ENCODE data around the gene DKK1. TPM values are rescaled to one million over a fixed set of nuclear protein-coding genes. Genes with fewer than 3 reads are reported as not detected.
A peak's percentile ranks its signal among the peaks of the same experiment; 100 is the strongest.

DKK1 gene
- total and polyA plus RNA-seq, 2 of the 4 experiments (the other 2 are of a cell fraction): 97.6 to 116 TPM

DNA sequence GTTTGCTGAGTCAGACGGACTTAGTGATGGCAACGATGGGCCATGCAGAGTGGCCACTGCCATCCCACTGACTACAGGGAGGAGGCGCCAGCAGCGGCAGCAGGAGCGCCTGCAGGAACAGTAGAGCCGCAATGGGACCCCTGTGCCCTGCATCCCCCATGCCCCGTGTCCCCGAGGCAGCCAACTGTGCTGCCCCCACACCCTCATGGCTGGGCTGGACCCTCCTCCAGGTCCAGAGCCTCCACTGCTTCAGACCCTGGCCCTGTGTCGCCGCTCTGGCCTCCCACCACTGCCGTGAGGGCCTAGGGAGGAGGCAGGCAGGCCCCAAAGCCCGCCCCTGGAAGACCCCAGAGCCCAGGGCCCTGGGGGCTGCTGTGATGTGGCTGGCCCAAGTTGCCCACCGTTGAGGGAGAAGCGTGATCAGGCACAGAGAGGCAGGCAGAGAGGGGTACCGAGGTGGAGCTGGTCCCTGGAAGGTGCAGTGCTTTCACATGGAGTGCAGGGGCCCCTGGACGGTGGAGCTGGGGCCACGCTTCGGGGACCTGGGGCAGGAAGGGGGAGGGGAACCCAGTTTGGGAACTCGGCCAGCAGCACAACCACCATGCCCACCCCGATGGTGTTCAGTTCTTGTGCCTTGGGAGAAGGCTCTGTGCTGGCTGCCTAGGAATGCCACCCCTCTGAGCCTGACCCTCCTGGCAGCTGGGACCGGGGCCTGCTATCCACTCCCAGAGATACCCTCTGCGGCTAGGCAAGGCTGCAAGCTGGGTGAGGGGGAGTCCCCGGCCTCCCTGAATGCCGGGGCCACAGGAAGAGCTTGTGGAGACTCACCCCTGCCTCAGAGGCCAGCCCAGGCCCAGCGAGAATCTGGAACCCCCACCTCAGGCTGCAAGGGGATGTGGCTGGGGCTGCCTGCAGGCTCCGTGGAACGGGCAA lies 32.6 kb downstream of the DKK1 start:
- POLR2A ChIA-PET (ENCODE audit: unreplicated experiment): no interaction called here
- Histone ChIP-seq H3K4me1 (ENCODE audit: control insufficient read depth, insufficient read depth, low read length) (no peaks in the 10 kb centered on the region), H2BK20ac (ENCODE audit: low read depth, low read length) (no peak overlapping the region), H3K56ac (ENCODE audit: extremely low read depth, insufficient read depth, low read length) (no peak overlapping the region), H2AFZ (replicated peaks; ENCODE audit: low read length, poor library complexity) (peak overlapping the region; percentile 32), H3K4me2 (ENCODE audit: low read depth, low read length) (no peak overlapping the region), H3K9me1 (ENCODE audit: insufficient read depth, low read length) (no peaks in the 10 kb centered on the region), H3K4ac (ENCODE audit: low read depth, low read length) (no peak overlapping the region), H4K8ac (ENCODE audit: low read depth in 2 of 2, low read length in 2 of 2) (no peak overlapping the region), H3K4me3 (ENCODE audit: insufficient read depth, low read depth, low read length) (no peak overlapping the region), H3K9ac (ENCODE audit: low read depth, low read length) (no peak overlapping the region), H2BK120ac (ENCODE audit: low read depth, low read length) (no peak overlapping the region), H3K14ac (replicated peaks; ENCODE audit: low read depth, low read length) (no peak overlapping the region), H2BK5ac (ENCODE audit: low read depth, low read length, poor library complexity, severe bottlenecking) (no peak overlapping the region), H2AK5ac (ENCODE audit: low read depth, low read length) (no peak overlapping the region), H4K20me1 (ENCODE audit: insufficient read depth, low read length) (no peaks in the 10 kb centered on the region), H3K18ac (ENCODE audit: low read depth, low read length) (no peak overlapping the region), H3K27me3 (ENCODE audit: control insufficient read depth, insufficient read depth, low read length) (no peaks in the 10 kb centered on the region), H2AK9ac (replicated peaks; ENCODE audit: low read depth, low read length, poor library complexity) (no peak overlapping the region), H3K9me3 (ENCODE audit: control insufficient read depth, insufficient read depth, low read length) (peaks cover 4% of the 10 kb centered on the region; the same call in 1 of the 2 replicates), H4K91ac (ENCODE audit: insufficient read depth, low read depth, low read length) (no peak overlapping the region), H3K79me1 (ENCODE audit: low read depth in 1 of 2, low read length in 2 of 2) (no peaks in the 10 kb centered on the region), H3K36me3 (ENCODE audit: control insufficient read depth, insufficient read depth, low read length) (no peaks in the 10 kb centered on the region), H2BK15ac (ENCODE audit: low read depth, low read length) (no peak overlapping the region), H3K27ac (ENCODE audit: insufficient read depth, low read length) (no peak overlapping the region), H4K5ac (ENCODE audit: low read depth, low read length) (no peak overlapping the region), H3K23ac (ENCODE audit: low read depth, low read length) (no peak overlapping the region)
- no peak for ATAC-seq (ENCODE audit: low read depth)
- CTCF ChIA-PET: no interaction called here
- DNase-seq: no peak
- BruUV-seq (replicated peaks): no TSS peak
- intact Hi-C loops (cut with micrococcal nuclease) (no loop called here), in situ Hi-C loops (cut with MboI; ENCODE audit: low sequenced_read_pairs) (no loop called here), dilution Hi-C loops (cut with HindIII; ENCODE audit: low sequenced_read_pairs, unreplicated experiment) (no loop called here)
- WGBS, 2 experiments (ENCODE audit: extremely low coverage in 2 of 2, insufficient read length in 1 of 2): 89% methylated on average over 16 of the region's 27 CpGs; no CpG with 5 or more reads in 1 of the 2 experiments
- TF ChIP-seq MAFK (IDR thresholded peaks at IDR 0.05; ENCODE audit: low read depth, low read length): no peak
- TF ChIP-seq MAZ (IDR thresholded peaks at IDR 0.05; ENCODE audit: borderline replicate concordance, low read depth, low read length): no peak
- no peak for TF ChIP-seq RAD21 (IDR thresholded peaks at IDR 0.05; ENCODE audit: low read length)
- TF ChIP-seq POLR2A (IDR thresholded peaks at IDR 0.05; ENCODE audit: low read depth, low read length): no peak
- no peak for TF ChIP-seq CHD1 (IDR thresholded peaks at IDR 0.05; ENCODE audit: low read depth, low read length)
- no peak for TF ChIP-seq RCOR1 (IDR thresholded peaks at IDR 0.05; ENCODE audit: insufficient replicate concordance, low read length)
- TF ChIP-seq, protein P1, sequence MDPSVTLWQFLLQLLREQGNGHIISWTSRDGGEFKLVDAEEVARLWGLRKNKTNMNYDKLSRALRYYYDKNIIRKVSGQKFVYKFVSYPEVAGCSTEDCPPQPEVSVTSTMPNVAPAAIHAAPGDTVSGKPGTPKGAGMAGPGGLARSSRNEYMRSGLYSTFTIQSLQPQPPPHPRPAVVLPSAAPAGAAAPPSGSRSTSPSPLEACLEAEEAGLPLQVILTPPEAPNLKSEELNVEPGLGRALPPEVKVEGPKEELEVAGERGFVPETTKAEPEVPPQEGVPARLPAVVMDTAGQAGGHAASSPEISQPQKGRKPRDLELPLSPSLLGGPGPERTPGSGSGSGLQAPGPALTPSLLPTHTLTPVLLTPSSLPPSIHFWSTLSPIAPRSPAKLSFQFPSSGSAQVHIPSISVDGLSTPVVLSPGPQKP (IDR thresholded peaks at IDR 0.05; ENCODE audit: borderline replicate concordance, low read depth, low read length): no peak
- no peak for TF ChIP-seq RFX5 (IDR thresholded peaks at IDR 0.05; ENCODE audit: low read depth, low read length)
- TF ChIP-seq CEBPB (IDR thresholded peaks at IDR 0.05; ENCODE audit: low read depth, low read length): no peak
- no peak for TF ChIP-seq NFE2L2 (IDR thresholded peaks at IDR 0.05; ENCODE audit: low read depth, low read length)
- TF ChIP-seq, protein P2, sequence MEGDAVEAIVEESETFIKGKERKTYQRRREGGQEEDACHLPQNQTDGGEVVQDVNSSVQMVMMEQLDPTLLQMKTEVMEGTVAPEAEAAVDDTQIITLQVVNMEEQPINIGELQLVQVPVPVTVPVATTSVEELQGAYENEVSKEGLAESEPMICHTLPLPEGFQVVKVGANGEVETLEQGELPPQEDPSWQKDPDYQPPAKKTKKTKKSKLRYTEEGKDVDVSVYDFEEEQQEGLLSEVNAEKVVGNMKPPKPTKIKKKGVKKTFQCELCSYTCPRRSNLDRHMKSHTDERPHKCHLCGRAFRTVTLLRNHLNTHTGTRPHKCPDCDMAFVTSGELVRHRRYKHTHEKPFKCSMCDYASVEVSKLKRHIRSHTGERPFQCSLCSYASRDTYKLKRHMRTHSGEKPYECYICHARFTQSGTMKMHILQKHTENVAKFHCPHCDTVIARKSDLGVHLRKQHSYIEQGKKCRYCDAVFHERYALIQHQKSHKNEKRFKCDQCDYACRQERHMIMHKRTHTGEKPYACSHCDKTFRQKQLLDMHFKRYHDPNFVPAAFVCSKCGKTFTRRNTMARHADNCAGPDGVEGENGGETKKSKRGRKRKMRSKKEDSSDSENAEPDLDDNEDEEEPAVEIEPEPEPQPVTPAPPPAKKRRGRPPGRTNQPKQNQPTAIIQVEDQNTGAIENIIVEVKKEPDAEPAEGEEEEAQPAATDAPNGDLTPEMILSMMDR (conservative IDR thresholded peaks at IDR 0.05; ENCODE audit: low read depth, low read length): no peak
- TF ChIP-seq MXI1 (IDR thresholded peaks at IDR 0.05; ENCODE audit: borderline replicate concordance, low read depth, low read length): no peak
- TF ChIP-seq SMC3 (IDR thresholded peaks at IDR 0.05; ENCODE audit: low read depth, low read length): no peak
- TF ChIP-seq FOS (IDR thresholded peaks at IDR 0.05; ENCODE audit: low read depth, low read length): no peak
- no peak for TF ChIP-seq BHLHE40 (IDR thresholded peaks at IDR 0.05; ENCODE audit: low read depth, low read length)

Data from IMR-90 (cell line).